HFFc6 (cell line): Measurements from ENCODE around the gene LIN54. TPM values are rescaled to one million over a fixed set of nuclear protein-coding genes. Genes with fewer than 3 reads are reported as not detected.
"Not testable (repeated sequence)": the region's sequence is repeated elsewhere in the genome, so short reads cannot be mapped to it uniquely, and the experiment has no call there.

Experiments used
- DNase-seq: peaks from one replicate; pipeline ENCODE4 v3.0.0-alpha.2; 2018
- H3K27ac Mint-ChIP-seq: 2 replicates; pipeline ENCODE4 v1.8.0; 2020; ENCODE audit warnings: mild to moderate bottlenecking, mixed read lengths
- H3K27me3 Mint-ChIP-seq: 2 replicates; pipeline ENCODE4 v1.8.0; 2021; ENCODE audit warnings: mild to moderate bottlenecking, moderate library complexity, mixed read lengths; ENCODE audit not compliant: insufficient read depth
- H3K36me3 Mint-ChIP-seq: 2 replicates; pipeline ENCODE4 v1.8.0; 2021; ENCODE audit warnings: low read depth, mixed read lengths
- H3K4me1 Mint-ChIP-seq: 2 replicates; pipeline ENCODE4 v1.8.0; 2020; ENCODE audit warnings: low read depth, mixed read lengths
- H3K4me3 Mint-ChIP-seq: 2 replicates; pipeline ENCODE4 v1.8.0; 2020; ENCODE audit warnings: mild to moderate bottlenecking, moderate library complexity, mixed read lengths
- H3K9me3 Mint-ChIP-seq: 2 replicates; pipeline ENCODE4 v1.8.0; 2020; ENCODE audit warnings: mild to moderate bottlenecking, mixed read lengths
- total RNA-seq, 6 experiments: library from RNA; stranded (reverse); fragmentation: NEBNext Ultra II Directional; extraction: Animal tissue kit (Norgen Biotek cat#: 25700); gene quantifications; 2 replicates in 1 of 6; 3 replicates in 5 of 6; pipeline ENCODE4 v1.2.3, GENCODE V29; 2021
- TF ChIP-seq, protein P1 (sequence below): fragments of 200-600 bp; sonication (generic); IDR thresholded peaks from 2 replicates; pipeline ENCODE4 v1.5.0; 2021; ENCODE audit warnings: antibody characterized with exemption, mild to moderate bottlenecking

The LIN54 gene
- total RNA-seq, 6 experiments from 2014 or later = 13.8 to 20.5 (median 18.6) TPM

DNA sequence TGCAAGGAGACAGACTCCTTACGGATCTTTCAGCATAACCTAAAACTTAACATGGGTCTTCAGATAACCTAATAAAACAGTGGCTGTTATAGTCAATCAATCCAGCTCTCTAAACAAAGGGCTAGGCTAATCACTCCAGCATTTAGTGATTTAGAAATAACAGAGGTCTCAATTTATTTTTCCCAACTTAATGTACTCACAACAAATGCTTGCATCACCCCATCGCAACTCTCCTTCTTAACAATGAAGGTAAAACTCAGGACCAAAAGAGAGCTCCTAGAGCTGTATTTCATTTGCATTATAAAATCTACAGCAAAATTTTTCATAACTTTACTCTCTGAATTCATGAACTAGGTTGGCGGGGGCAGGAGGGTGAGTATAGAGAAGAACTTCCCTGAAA lies 1.1 kb downstream of the LIN54 start:
- Mint-ChIP-seq H3K27ac (peak overlapping the region; percentile 92), H3K9me3 (no peaks in the 10 kb centered on the region), H3K4me3 (peak overlapping the region; percentile 99), H3K36me3 (peaks cover 6% of the 10 kb centered on the region), H3K27me3 (peaks cover 2% of the 10 kb centered on the region; the same call in 1 of the 2 replicates), H3K4me1 (peaks cover 52% of the 10 kb centered on the region)
- no peak for DNase-seq
- TF ChIP-seq, protein P1, sequence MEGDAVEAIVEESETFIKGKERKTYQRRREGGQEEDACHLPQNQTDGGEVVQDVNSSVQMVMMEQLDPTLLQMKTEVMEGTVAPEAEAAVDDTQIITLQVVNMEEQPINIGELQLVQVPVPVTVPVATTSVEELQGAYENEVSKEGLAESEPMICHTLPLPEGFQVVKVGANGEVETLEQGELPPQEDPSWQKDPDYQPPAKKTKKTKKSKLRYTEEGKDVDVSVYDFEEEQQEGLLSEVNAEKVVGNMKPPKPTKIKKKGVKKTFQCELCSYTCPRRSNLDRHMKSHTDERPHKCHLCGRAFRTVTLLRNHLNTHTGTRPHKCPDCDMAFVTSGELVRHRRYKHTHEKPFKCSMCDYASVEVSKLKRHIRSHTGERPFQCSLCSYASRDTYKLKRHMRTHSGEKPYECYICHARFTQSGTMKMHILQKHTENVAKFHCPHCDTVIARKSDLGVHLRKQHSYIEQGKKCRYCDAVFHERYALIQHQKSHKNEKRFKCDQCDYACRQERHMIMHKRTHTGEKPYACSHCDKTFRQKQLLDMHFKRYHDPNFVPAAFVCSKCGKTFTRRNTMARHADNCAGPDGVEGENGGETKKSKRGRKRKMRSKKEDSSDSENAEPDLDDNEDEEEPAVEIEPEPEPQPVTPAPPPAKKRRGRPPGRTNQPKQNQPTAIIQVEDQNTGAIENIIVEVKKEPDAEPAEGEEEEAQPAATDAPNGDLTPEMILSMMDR = no peak

DNA sequence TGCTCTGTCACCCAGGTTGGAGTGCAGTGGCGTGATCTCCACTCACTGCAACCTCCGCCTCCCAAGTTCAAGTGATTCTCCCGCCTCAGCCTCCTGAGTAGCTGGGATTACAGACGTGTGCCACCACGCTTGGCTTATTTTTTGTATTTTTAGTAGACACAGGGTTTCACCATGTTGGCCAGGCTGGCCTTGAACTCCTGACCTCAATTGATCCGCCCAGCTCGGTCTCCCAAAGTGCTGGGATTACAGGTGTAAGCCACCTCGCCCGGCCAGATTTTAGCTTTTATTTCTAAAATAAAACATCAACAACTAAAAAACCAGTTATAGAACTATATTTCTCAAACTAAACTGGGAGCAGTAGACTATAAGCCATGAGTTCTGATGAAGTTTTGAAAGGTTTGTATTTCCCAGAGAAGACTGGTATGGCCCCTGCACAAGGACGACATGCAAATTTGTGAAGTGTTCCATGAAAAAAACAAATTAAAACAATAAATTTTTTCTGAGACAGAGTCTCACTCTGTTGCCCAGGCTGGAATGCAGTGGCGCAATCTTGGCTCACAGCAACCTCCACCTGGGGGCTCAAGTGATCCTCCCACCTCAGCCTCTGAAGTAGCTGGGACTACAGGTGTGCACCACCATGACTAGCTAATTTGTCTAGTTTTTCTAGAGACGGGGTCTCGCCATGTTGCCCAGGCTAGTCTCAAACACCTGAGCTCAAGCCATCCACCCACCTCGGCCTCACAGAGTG lies 7.4 kb downstream of the LIN54 start:
- H3K4me3 Mint-ChIP-seq, H3K36me3 Mint-ChIP-seq, DNase-seq, H3K27ac Mint-ChIP-seq, H3K27me3 Mint-ChIP-seq, H3K9me3 Mint-ChIP-seq: not testable (repeated sequence)
- peaks cover 18% of the 10 kb centered on the region for H3K4me1 Mint-ChIP-seq

DNA sequence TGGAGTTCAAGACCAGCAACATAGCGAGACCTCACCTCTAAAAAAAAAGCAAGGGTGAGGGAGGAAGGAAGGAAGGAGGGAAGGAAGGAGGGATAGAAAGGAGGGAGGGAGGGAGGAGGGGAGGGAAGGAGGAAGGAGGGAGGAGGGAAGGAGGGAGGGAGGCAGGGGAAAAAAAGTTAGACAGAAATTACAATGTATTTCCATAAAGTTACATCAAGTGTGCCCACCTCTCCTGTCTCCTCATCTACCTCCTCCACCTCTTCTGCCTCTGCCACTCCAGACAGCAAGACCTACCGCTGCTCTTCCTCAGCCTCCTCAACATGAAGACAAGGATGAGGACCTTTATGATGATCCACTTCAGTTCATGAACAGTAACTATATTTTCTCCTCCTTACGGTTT lies 8.3 kb downstream of the LIN54 start:
- Mint-ChIP-seq H3K4me1 (peaks cover 10% of the 10 kb centered on the region), H3K27ac (no peak overlapping the region)

GRCh38 chr4:82998898-82999297 lies 11.7 kb downstream of the LIN54 start:
- no peak for DNase-seq
- Mint-ChIP-seq H3K27me3 (no peaks in the 10 kb centered on the region; the same call in 1 of the 2 replicates), H3K36me3 (0 out of 2 replicates have a peak, but pooled peaks cover 5% of the 10 kb centered on the region), H3K9me3 (no peaks in the 10 kb centered on the region), H3K27ac (0 out of 2 replicates have a peak overlapping the region, but pooled peaks have one; percentile 14), H3K4me1 (peaks cover 9% of the 10 kb centered on the region; the same call in 1 of the 2 replicates), H3K4me3 (no peak overlapping the region)
- TF ChIP-seq, protein P1 = no peak

More for the DNA sequence above, 8.3 kb downstream of the LIN54 start:
- H3K9me3 Mint-ChIP-seq = no peaks in the 10 kb centered on the region
- DNase-seq = no peak
- H3K27me3 Mint-ChIP-seq = no peaks in the 10 kb centered on the region; the same call in 1 of the 2 replicates
- peaks cover 6% of the 10 kb centered on the region for H3K36me3 Mint-ChIP-seq
- TF ChIP-seq, protein P1 = no peak
- no peak overlapping the region for H3K4me3 Mint-ChIP-seq

GRCh38 chr4:82994834-82995233 lies 15.8 kb downstream of the LIN54 start:
- Mint-ChIP-seq H3K27me3 (no peaks in the 10 kb centered on the region; the same call in 1 of the 2 replicates), H3K4me3 (no peak overlapping the region), H3K36me3 (0 out of 2 replicates have a peak, but pooled peaks cover 5% of the 10 kb centered on the region), H3K27ac (no peak overlapping the region), H3K9me3 (no peaks in the 10 kb centered on the region), H3K4me1 (peaks cover 20% of the 10 kb centered on the region)
- no peak for DNase-seq
- TF ChIP-seq, protein P1 = no peak
